KMS-11 (cell line): ENCODE measurements around the gene ZNF107.

Experiments used
- H2AFZ ChIP-seq: fragments of 200-600 bp; sonication (generic); 2 replicates; pipeline ENCODE4 v1.6.1; 2016; ENCODE audit warnings: antibody characterized with exemption, mixed run types, low read depth
- H3K27ac ChIP-seq: fragments of 200-600 bp; sonication (generic); 2 replicates; pipeline ENCODE4 v1.6.1; 2016; ENCODE audit warnings: mild to moderate bottlenecking, mixed run types
- H3K27me3 ChIP-seq: fragments of 200-600 bp; sonication (generic); 2 replicates; pipeline ENCODE4 v1.6.1; 2017; ENCODE audit warnings: mild to moderate bottlenecking, low read depth, mixed run types, moderate library complexity; ENCODE audit not compliant: insufficient read depth
- H3K36me3 ChIP-seq: fragments of 200-600 bp; sonication (generic); 2 replicates; pipeline ENCODE4 v1.6.1; 2017; ENCODE audit warnings: mild to moderate bottlenecking, mixed run types; ENCODE audit not compliant: insufficient read depth
- H3K4me1 ChIP-seq: fragments of 200-600 bp; sonication (generic); 2 replicates; pipeline ENCODE4 v1.6.1; 2016; ENCODE audit warnings: mild to moderate bottlenecking, low read depth, mixed run types; ENCODE audit not compliant: poor library complexity, severe bottlenecking
- H3K4me2 ChIP-seq: fragments of 200-600 bp; sonication (generic); 2 replicates; pipeline ENCODE4 v1.7.0; 2016; ENCODE audit warnings: mild to moderate bottlenecking, mixed run types
- H3K4me3 ChIP-seq: fragments of 200-600 bp; sonication (generic); IDR thresholded peaks from 2 replicates; pipeline ENCODE4 v1.6.1; 2017; ENCODE audit warnings: low read depth, low read length, mixed read lengths; ENCODE audit not compliant: insufficient read depth
- H3K79me2 ChIP-seq: fragments of 200-600 bp; sonication (generic); 2 replicates; pipeline ENCODE4 v1.6.1; 2016; ENCODE audit warnings: low read depth, mixed run types; ENCODE audit not compliant: insufficient read depth
- H3K9ac ChIP-seq: fragments of 200-600 bp; sonication (generic); 2 replicates; pipeline ENCODE4 v1.6.1; 2016; ENCODE audit warnings: mild to moderate bottlenecking, mixed run types
- H4K20me1 ChIP-seq: fragments of 200-600 bp; sonication (generic); 2 replicates; pipeline ENCODE4 v1.6.1; 2016; ENCODE audit warnings: mild to moderate bottlenecking, mixed run types; ENCODE audit not compliant: insufficient read depth
- CTCF ChIP-seq: fragments of 200-600 bp; sonication (generic); conservative IDR thresholded peaks from 2 replicates; pipeline ENCODE4 v1.6.1; 2017; ENCODE audit warnings: low read depth, mild to moderate bottlenecking, antibody characterized with exemption, low read length, moderate library complexity, mixed read lengths

The ZNF107 gene

GRCh38 chr7:64634406-64635062 is 31.4 kb upstream of the ZNF107 start:
- no peaks in the 10 kb centered on the region for H4K20me1 ChIP-seq
- H3K79me2 ChIP-seq: no peaks in the 10 kb centered on the region
- no peak for TF ChIP-seq CTCF
- H3K27me3 ChIP-seq: no peaks in the 10 kb centered on the region
- H3K4me3 ChIP-seq: no peak overlapping the region
- H2AFZ ChIP-seq: no peak overlapping the region
- H3K27ac ChIP-seq: no peak overlapping the region
- no peak overlapping the region for H3K9ac ChIP-seq
- no peak overlapping the region for H3K4me2 ChIP-seq
- H3K4me1 ChIP-seq: no peaks in the 10 kb centered on the region
- no peaks in the 10 kb centered on the region for H3K36me3 ChIP-seq

GRCh38 chr7:64636386-64636785 is 29.5 kb upstream of the ZNF107 start:
- H3K4me2 ChIP-seq: no peak overlapping the region
- no peak overlapping the region for H3K27ac ChIP-seq
- TF ChIP-seq CTCF: peak; percentile 56
- H2AFZ ChIP-seq: no peak overlapping the region
- no peaks in the 10 kb centered on the region for H3K79me2 ChIP-seq
- no peak overlapping the region for H3K4me3 ChIP-seq
- H3K4me1 ChIP-seq: no peaks in the 10 kb centered on the region
- H4K20me1 ChIP-seq: no peaks in the 10 kb centered on the region
- H3K36me3 ChIP-seq: no peaks in the 10 kb centered on the region
- no peaks in the 10 kb centered on the region for H3K27me3 ChIP-seq
- no peak overlapping the region for H3K9ac ChIP-seq

GRCh38 chr7:64637521-64638445 is 28.1 kb upstream of the ZNF107 start:
- no peak overlapping the region for H3K27ac ChIP-seq
- no peaks in the 10 kb centered on the region for H3K27me3 ChIP-seq
- H3K4me1 ChIP-seq: no peaks in the 10 kb centered on the region
- H3K4me3 ChIP-seq: no peak overlapping the region
- H3K79me2 ChIP-seq: no peaks in the 10 kb centered on the region
- no peaks in the 10 kb centered on the region for H3K36me3 ChIP-seq
- H4K20me1 ChIP-seq: no peaks in the 10 kb centered on the region
- TF ChIP-seq CTCF: no peak
- no peak overlapping the region for H2AFZ ChIP-seq
- no peak overlapping the region for H3K4me2 ChIP-seq
- no peak overlapping the region for H3K9ac ChIP-seq

- Histone ChIP-seq H2AFZ (no peak overlapping the region), H3K36me3 (no peaks in the 10 kb centered on the region), H3K79me2 (no peaks in the 10 kb centered on the region), H3K9ac (no peak overlapping the region), H3K4me1 (no peaks in the 10 kb centered on the region), H3K27ac (no peak overlapping the region), H3K4me2 (no peak overlapping the region), H3K27me3 (no peaks in the 10 kb centered on the region), H3K4me3 (no peak overlapping the region), H4K20me1 (no peaks in the 10 kb centered on the region)
- no peak for TF ChIP-seq CTCF
Observed at GRCh38 chr7:64638822-64639221, 27.1 kb upstream of the ZNF107 start.
